A673 (cell line): ENCODE measurements around the gene PLEKHM1. TPM values are rescaled to one million over a fixed set of nuclear protein-coding genes. Genes with fewer than 3 reads are reported as not detected.
"Not testable (repeated sequence)": the region's sequence is repeated elsewhere in the genome, so short reads cannot be mapped to it uniquely, and the experiment has no call there.

Source experiments
- BruUV-seq: library from RNA; stranded (reverse); fragments of 400-500 nt; replicated peaks from 2 replicates; lab custom pipeline; 2021; lab: Mats Ljungman, UMichigan
- CTCF ChIA-PET: fragments of 300-600 bp; sonication (Branson Sonifier 250); formaldehyde crosslinking; loops from one replicate; lab custom pipeline; 2022; ENCODE audit warnings: antibody characterized with exemption; lab: Charles Lee
- POLR2A ChIA-PET: fragments of 300-600 bp; sonication (Branson Sonifier 250); formaldehyde crosslinking; loops from one replicate; lab custom pipeline; 2022; ENCODE audit warnings: antibody characterized with exemption; ENCODE audit not compliant: low non-redundant PET; lab: Charles Lee
- DNase-seq: peaks from one replicate; pipeline ENCODE4 v3.0.0-alpha.2; 2015; ENCODE audit warnings: low spot score
- H3K27ac ChIP-seq: fragments of 200-600 bp; sonication (generic); 2 replicates; pipeline ENCODE4 v1.5.1; 2016; ENCODE audit warnings: mixed run types, low read depth, mild to moderate bottlenecking, mixed read lengths, antibody characterized with exemption, low read length; ENCODE audit not compliant: poor library complexity, severe bottlenecking
- H3K27me3 ChIP-seq: fragments of 200-600 bp; sonication (generic); replicated peaks from 2 replicates; pipeline ENCODE4 v1.6.1; 2017; ENCODE audit warnings: mixed run types, low read depth, mild to moderate bottlenecking, mixed read lengths, antibody characterized with exemption, low read length; ENCODE audit not compliant: insufficient read depth, poor library complexity
- H3K36me3 ChIP-seq: fragments of 200-600 bp; sonication (generic); 2 replicates; pipeline ENCODE4 v1.6.1; 2016; ENCODE audit warnings: mixed run types, mild to moderate bottlenecking, mixed read lengths, antibody characterized with exemption, low read length; ENCODE audit not compliant: insufficient read depth, poor library complexity, severe bottlenecking
- H3K4me1 ChIP-seq: fragments of 200-600 bp; sonication (generic); 2 replicates; pipeline ENCODE4 v1.6.1; 2017; ENCODE audit warnings: mixed run types, mild to moderate bottlenecking, mixed read lengths, antibody characterized with exemption, low read length; ENCODE audit not compliant: insufficient read depth, poor library complexity, severe bottlenecking
- H3K4me3 ChIP-seq: fragments of 200-600 bp; sonication (generic); 2 replicates; pipeline ENCODE4 v1.5.1; 2016; ENCODE audit warnings: low read depth, mixed run types, mild to moderate bottlenecking, mixed read lengths, low read length; ENCODE audit not compliant: poor library complexity, severe bottlenecking
- H3K9me3 ChIP-seq: fragments of 200-600 bp; sonication (generic); 2 replicates; pipeline ENCODE4 v1.6.1; 2016; ENCODE audit warnings: mixed run types, low read depth, mild to moderate bottlenecking, mixed read lengths, antibody characterized with exemption, low read length; ENCODE audit not compliant: poor library complexity, severe bottlenecking
- intact Hi-C: fragments of 100-400 bp; cut with micrococcal nuclease; formaldehyde crosslinking; loops from one replicate; pipeline ENCODE4 v1.10.0; 2022; ENCODE audit not compliant: unreplicated experiment
- total RNA-seq: library from RNA; stranded (reverse); gene quantifications from 2 replicates; pipeline ENCODE4 v1.2.3, GENCODE V29; 2021

The PLEKHM1 gene
- total RNA-seq, 1 experiment from 2014 or later, result 11.9 TPM

GRCh38 chr17:45483177-45483576 is 7.3 kb downstream of the PLEKHM1 start:
- CTCF ChIA-PET, DNase-seq, H3K27me3 ChIP-seq, BruUV-seq, H3K36me3 ChIP-seq, H3K27ac ChIP-seq, POLR2A ChIA-PET, intact Hi-C loops, H3K4me3 ChIP-seq, H3K4me1 ChIP-seq, H3K9me3 ChIP-seq: not testable (repeated sequence)

- H3K4me3 ChIP-seq, H3K9me3 ChIP-seq, H3K27me3 ChIP-seq, intact Hi-C loops, BruUV-seq, POLR2A ChIA-PET, DNase-seq, H3K4me1 ChIP-seq, H3K27ac ChIP-seq, CTCF ChIA-PET, H3K36me3 ChIP-seq: not testable (repeated sequence)
These were observed 8.2 kb downstream of the PLEKHM1 start for GRCh38 chr17:45482317-45482716.

- intact Hi-C loops, POLR2A ChIA-PET, H3K4me1 ChIP-seq, H3K36me3 ChIP-seq, BruUV-seq, H3K9me3 ChIP-seq, H3K27ac ChIP-seq, H3K4me3 ChIP-seq, DNase-seq, CTCF ChIA-PET, H3K27me3 ChIP-seq: not testable (repeated sequence)
These were observed 15.1 kb downstream of the PLEKHM1 start for GRCh38 chr17:45475436-45475835.

- CTCF ChIA-PET, H3K4me3 ChIP-seq, H3K9me3 ChIP-seq, intact Hi-C loops, H3K27me3 ChIP-seq, H3K36me3 ChIP-seq, POLR2A ChIA-PET, DNase-seq, H3K4me1 ChIP-seq, BruUV-seq, H3K27ac ChIP-seq: not testable (repeated sequence)
These were observed 18.3 kb downstream of the PLEKHM1 start for GRCh38 chr17:45472249-45472648.

- H3K9me3 ChIP-seq, DNase-seq, BruUV-seq, POLR2A ChIA-PET, H3K4me3 ChIP-seq, H3K36me3 ChIP-seq, intact Hi-C loops, H3K4me1 ChIP-seq, H3K27ac ChIP-seq, CTCF ChIA-PET, H3K27me3 ChIP-seq: not testable (repeated sequence)
These were observed 21.3 kb downstream of the PLEKHM1 start for GRCh38 chr17:45469204-45469563.

GRCh38 chr17:45468293-45469203 is 22.0 kb downstream of the PLEKHM1 start:
- H3K27ac ChIP-seq, H3K27me3 ChIP-seq, H3K4me1 ChIP-seq, POLR2A ChIA-PET, H3K9me3 ChIP-seq, CTCF ChIA-PET, DNase-seq, H3K4me3 ChIP-seq, BruUV-seq, H3K36me3 ChIP-seq, intact Hi-C loops: not testable (repeated sequence)

- H3K27ac ChIP-seq, intact Hi-C loops, BruUV-seq, H3K36me3 ChIP-seq, H3K27me3 ChIP-seq, H3K9me3 ChIP-seq, H3K4me1 ChIP-seq, H3K4me3 ChIP-seq, CTCF ChIA-PET, POLR2A ChIA-PET: not testable (repeated sequence)
- peak; percentile 29 for DNase-seq
These were observed 28.8 kb downstream of the PLEKHM1 start for GRCh38 chr17:45461524-45462327.
